SK-N-SH (cell line): Measurements from ENCODE around the gene PTPRD. TPM values are rescaled to one million over a fixed set of nuclear protein-coding genes. Genes with fewer than 3 reads are reported as not detected.

Experiments
- CTCF ChIA-PET: fragments of 300-600, 350-600 bp; formaldehyde crosslinking; extraction: SDS; loops from one replicate; lab custom pipeline; 2021; lab: Yijun Ruan, JAX
- POLR2A ChIA-PET: fragments of 350-600 bp; sonication (Branson Sonifier 250); formaldehyde crosslinking; extraction: SDS; loops from one replicate; lab custom pipeline; 2020; ENCODE audit warnings: antibody characterized with exemption, inconsistent platforms; lab: Yijun Ruan, JAX
- DNase-seq: peaks from one replicate; pipeline ENCODE4 v3.0.0; 2012
- H2AFZ ChIP-seq: fragments of 200-600 bp; sonication (generic); 2 replicates; pipeline ENCODE4 v1.8.1; 2016; ENCODE audit warnings: antibody characterized with exemption, mild to moderate bottlenecking, low read depth
- H3F3A ChIP-seq: fragments of 200-600 bp; sonication (generic); replicated peaks from 2 replicates; pipeline ENCODE3; 2016; ENCODE audit warnings: antibody characterized with exemption, mild to moderate bottlenecking; ENCODE audit not compliant: insufficient read depth
- H3K27ac ChIP-seq, 2 experiments: fragments of 200-500 bp in 1 of 2; fragments of 200-600 bp in 1 of 2; sonication (Bioruptor generic) in 1 of 2; sonication (generic), shearing (Covaris generic) in 1 of 2; 2 replicates each; pipeline versions ENCODE4 v1.5.1 to v1.6.1; 2014 to 2016; ENCODE audit warnings: low read depth in 2 of 2, inconsistent platforms in 1 of 2, low read length in 1 of 2, mild to moderate bottlenecking in 1 of 2, mixed read lengths in 1 of 2
- H3K27me3 ChIP-seq: fragments of 200-600 bp; sonication (generic), shearing (Covaris generic); 2 replicates; pipeline ENCODE4 v1.6.1; 2016; ENCODE audit warnings: mixed run types; ENCODE audit not compliant: insufficient read depth
- H3K36me3 ChIP-seq, 2 experiments: fragments of 200-500 bp in 1 of 2; fragments of 200-600 bp in 1 of 2; sonication (Bioruptor generic) in 1 of 2; sonication (generic) in 1 of 2; replicated peaks in 1 of 2; 2 replicates each; pipeline versions ENCODE3 to v1.5.1; 2014 to 2016; ENCODE audit warnings: low read length in 1 of 2, mild to moderate bottlenecking in 1 of 2; ENCODE audit not compliant: insufficient read depth in 2 of 2, control insufficient read depth in 1 of 2
- H3K4me1 ChIP-seq, 2 experiments: fragments of 200-500 bp in 1 of 2; fragments of 200-600 bp in 1 of 2; sonication (Bioruptor generic) in 1 of 2; sonication (generic), shearing (Covaris generic) in 1 of 2; 2 replicates each; pipeline versions ENCODE4 v1.5.1 to v1.6.1; 2014 to 2016; ENCODE audit warnings: low read depth in 1 of 2, low read length in 1 of 2, mixed run types in 1 of 2; ENCODE audit not compliant: insufficient read depth in 2 of 2, control insufficient read depth in 1 of 2
- H3K4me2 ChIP-seq: fragments of 200-600 bp; sonication (generic), shearing (Covaris generic); 2 replicates; pipeline ENCODE4 v1.6.1; 2017; ENCODE audit warnings: mixed run types
- H3K4me3 ChIP-seq, 2 experiments: fragments of 200-500 bp in 1 of 2; fragments of 200-600 bp in 1 of 2; sonication (Bioruptor generic) in 1 of 2; sonication (generic), shearing (Covaris generic) in 1 of 2; 2 replicates each; pipeline versions ENCODE4 v1.5.1 to v1.8.1; 2014 to 2016; ENCODE audit warnings: low read depth in 2 of 2, inconsistent platforms in 1 of 2, low read length in 1 of 2, mild to moderate bottlenecking in 1 of 2, mixed read lengths in 1 of 2, moderate library complexity in 1 of 2
- H3K79me2 ChIP-seq: fragments of 200-600 bp; sonication (generic); 2 replicates; pipeline ENCODE4 v1.8.1; 2017; ENCODE audit warnings: mild to moderate bottlenecking; ENCODE audit not compliant: insufficient read depth
- H3K9ac ChIP-seq: fragments of 200-600 bp; sonication (generic); 2 replicates; pipeline ENCODE4 v1.6.1; 2017; ENCODE audit warnings: mixed run types
- H3K9me2 ChIP-seq: fragments of 200-600 bp; sonication (generic); 2 replicates; pipeline ENCODE4 v1.6.1; 2017; ENCODE audit warnings: mixed run types
- H3K9me3 ChIP-seq: fragments of 200-600 bp; sonication (generic); 2 replicates; pipeline ENCODE4 v1.6.1; 2017; ENCODE audit warnings: mixed run types, mild to moderate bottlenecking, moderate library complexity
- H4K20me1 ChIP-seq: fragments of 200-600 bp; sonication (generic); 2 replicates; pipeline ENCODE4 v1.6.1; 2017; ENCODE audit warnings: mild to moderate bottlenecking, mixed run types; ENCODE audit not compliant: insufficient read depth
- CHD2 ChIP-seq: fragments of 150-350 bp; IDR thresholded peaks from 2 replicates; pipeline ENCODE4 v1.6.1; 2018; ENCODE audit warnings: low read length; ENCODE audit not compliant: partially characterized antibody
- ELF1 ChIP-seq: IDR thresholded peaks from 2 replicates; pipeline ENCODE4 v1.4.0; 2012
- EP300 ChIP-seq, 2 experiments: IDR thresholded peaks; 2 replicates each; pipeline versions ENCODE4 v1.4.0 to v1.6.1; 2012; ENCODE audit warnings: borderline replicate concordance in 1 of 2, low read depth in 1 of 2, low read length in 1 of 2
- EZH2phosphoT487 ChIP-seq: fragments of 200-600 bp; sonication (generic); IDR thresholded peaks from 2 replicates; pipeline ENCODE4 v1.6.1; 2017; ENCODE audit warnings: low read depth, mixed run types, mild to moderate bottlenecking, antibody characterized with exemption, moderate library complexity, borderline replicate concordance
- FOXJ3 ChIP-seq: sonication (generic); formaldehyde crosslinking; IDR thresholded peaks from 2 replicates; pipeline ENCODE4 v1.5.1; 2020; ENCODE audit warnings: mild to moderate bottlenecking, missing genetic modification reagents
- FOXM1 ChIP-seq: IDR thresholded peaks from 2 replicates; pipeline ENCODE4 v1.4.0; 2012; ENCODE audit warnings: low read depth, mild to moderate bottlenecking
- GABPA ChIP-seq: IDR thresholded peaks from 2 replicates; pipeline ENCODE4 v1.4.0; 2012; ENCODE audit warnings: low read depth, mild to moderate bottlenecking
- GATA2 ChIP-seq: sonication (generic); formaldehyde crosslinking; IDR thresholded peaks from 2 replicates; pipeline ENCODE4 v1.5.0; 2020; ENCODE audit warnings: mild to moderate bottlenecking, missing genetic modification reagents
- JUND ChIP-seq: IDR thresholded peaks from 2 replicates; pipeline ENCODE4 v1.4.0; 2012
- MAX ChIP-seq: IDR thresholded peaks from 2 replicates; pipeline ENCODE4 v1.4.0; 2012; ENCODE audit warnings: low read depth
- MEF2A ChIP-seq: IDR thresholded peaks from 2 replicates; pipeline ENCODE4 v1.4.0; 2012; ENCODE audit warnings: low read depth, borderline replicate concordance
- MXI1 ChIP-seq: IDR thresholded peaks from 2 replicates; pipeline ENCODE4 v1.6.1; 2012; ENCODE audit warnings: mild to moderate bottlenecking, low read depth, low read length, improper control_type of control experiment
- NRF1 ChIP-seq: IDR thresholded peaks from 2 replicates; pipeline ENCODE4 v1.6.1; 2012; ENCODE audit warnings: low read depth, mild to moderate bottlenecking, low read length
- RAD21 ChIP-seq: IDR thresholded peaks from 2 replicates; pipeline ENCODE4 v1.6.1; 2012; ENCODE audit warnings: mild to moderate bottlenecking, low read length
- RFX5 ChIP-seq: IDR thresholded peaks from 2 replicates; pipeline ENCODE4 v1.6.1; 2012; ENCODE audit warnings: mild to moderate bottlenecking, improper control_type of control experiment, low read length
- RXRA ChIP-seq: IDR thresholded peaks from 2 replicates; pipeline ENCODE4 v1.4.0; 2012; ENCODE audit warnings: low read depth, mild to moderate bottlenecking, borderline replicate concordance
- SIN3A ChIP-seq: IDR thresholded peaks from 2 replicates; pipeline ENCODE4 v1.6.1; 2012; ENCODE audit warnings: low read depth, mild to moderate bottlenecking, low read length, moderate library complexity, borderline replicate concordance
- SMC3 ChIP-seq: IDR thresholded peaks from 2 replicates; pipeline ENCODE4 v1.6.1; 2012; ENCODE audit warnings: low read depth, low read length, improper control_type of control experiment
- TAF1 ChIP-seq: IDR thresholded peaks from 2 replicates; pipeline ENCODE4 v1.6.1; 2012; ENCODE audit warnings: low read depth, mild to moderate bottlenecking, low read length, moderate library complexity, borderline replicate concordance
- TCF12 ChIP-seq: IDR thresholded peaks from 2 replicates; pipeline ENCODE4 v1.4.0; 2012
- TEAD4 ChIP-seq: IDR thresholded peaks from 2 replicates; pipeline ENCODE4 v1.4.0; 2012; ENCODE audit warnings: mild to moderate bottlenecking, borderline replicate concordance; ENCODE audit not compliant: insufficient read depth
- USF1 ChIP-seq: IDR thresholded peaks from 2 replicates; pipeline ENCODE4 v1.4.0; 2012; ENCODE audit warnings: low read depth, borderline replicate concordance
- USF2 ChIP-seq: fragments of 150-350 bp; IDR thresholded peaks from 2 replicates; pipeline ENCODE4 v1.6.1; 2017; ENCODE audit warnings: antibody characterized with exemption, low read length, low read depth, borderline replicate concordance
- YY1 ChIP-seq: IDR thresholded peaks from 2 replicates; pipeline ENCODE4 v1.4.0; 2012; ENCODE audit warnings: low read depth, mild to moderate bottlenecking
- WGBS: methylation state at CpG from one replicate; pipeline ENCODE4 v1.1.6; 2017; ENCODE audit warnings: low lambda C conversion rate; 5-methylcytosine and 5-hydroxymethylcytosine counted together
- polyA plus RNA-seq, 3 experiments: library from polyadenylated mRNA; depleted of rRNA; stranded (reverse); fragments of >200 nt; gene quantifications; 2 replicates each; pipeline ENCODE4 v1.2.3, GENCODE V29; 2012

Gene PTPRD
- polyA plus RNA-seq, 1 of the 3 experiments (the other 2 are of a cell fraction), result 0.15 TPM

GRCh38 chr9:8799206-8799605 is 1813.6 kb downstream of the PTPRD start:
- Histone ChIP-seq H3K9me3 (no peaks in the 10 kb centered on the region), H3K79me2 (no peaks in the 10 kb centered on the region), H3K4me2 (no peak overlapping the region), H3F3A (no peaks in the 10 kb centered on the region), H3K9me2 (no peaks in the 10 kb centered on the region), H3K4me3 (no peak overlapping the region), H3K27me3 (no peaks in the 10 kb centered on the region), H3K36me3 (no peaks in the 10 kb centered on the region), H4K20me1 (no peaks in the 10 kb centered on the region), H3K4me1 (no peaks in the 10 kb centered on the region), H3K27ac (no peak overlapping the region), H3K9ac (no peak overlapping the region), H2AFZ (no peak overlapping the region)
- no peak for TF ChIP-seq FOXM1
- no peak for TF ChIP-seq SMC3
- TF ChIP-seq SIN3A, result no peak
- TF ChIP-seq MAX, result no peak
- no peak for TF ChIP-seq ELF1
- no peak for TF ChIP-seq GATA2 (CRISPR knock-in tag)
- TF ChIP-seq EZH2phosphoT487, result no peak
- no peak for TF ChIP-seq TAF1
- TF ChIP-seq YY1, result no peak
- no peak for TF ChIP-seq CHD2
- no peak for TF ChIP-seq RXRA
- TF ChIP-seq TCF12, result no peak
- TF ChIP-seq JUND, result no peak
- ChIA-PET POLR2A (no interaction called here), CTCF (interaction anchor here (1.2 kb wide), 1 partner anchor 13 kb away, joined by 3 read pairs; no protein-coding TSS in a partner anchor)
- DNase-seq, result no peak

- Histone ChIP-seq H3K4me3 (no peak overlapping the region), H3K79me2 (no peaks in the 10 kb centered on the region), H3K36me3 (no peaks in the 10 kb centered on the region), H3K27ac (no peak overlapping the region; a peak in 1 of 4 replicates), H3K9me2 (no peaks in the 10 kb centered on the region), H3K4me1 (peaks cover 0 to 3% of the 10 kb centered on the region in 2 experiments; a peak in 2 of 4 replicates), H3K4me2 (no peak overlapping the region), H3F3A (no peaks in the 10 kb centered on the region), H2AFZ (no peak overlapping the region), H4K20me1 (no peaks in the 10 kb centered on the region), H3K9me3 (no peaks in the 10 kb centered on the region), H3K9ac (no peak overlapping the region), H3K27me3 (no peaks in the 10 kb centered on the region)
- CTCF ChIA-PET, result interaction anchor here (0.6 kb wide), 1 partner anchor 438 kb away, joined by 3 read pairs; no protein-coding TSS in a partner anchor
- WGBS, result 46% methylated on average over 2 of the region's 2 CpGs
- no peak for DNase-seq
- TF ChIP-seq SMC3 (no peak), NRF1 (no peak), FOXJ3 (CRISPR knock-in tag) (no peak), EZH2phosphoT487 (no peak), RFX5 (no peak), ELF1 (no peak), JUND (no peak), TEAD4 (no peak), USF2 (no peak), USF1 (no peak), FOXM1 (no peak), RAD21 (no peak), MXI1 (no peak), EP300 (IDR thresholded peaks at IDR 0.05; ENCODE audit: borderline replicate concordance in 1 of 2, low read depth in 1 of 2, low read length in 1 of 2) (no peak), MEF2A (no peak), GABPA (no peak)
- POLR2A ChIA-PET, result no interaction called here
These were observed 1828.0 kb downstream of the PTPRD start for GRCh38 chr9:8784838-8785237.
